GM23338 (cell line): ENCODE measurements around the gene SOX13.

Experiments used
- EZH2 ChIP-seq: fragments of 200-600 bp; sonication (generic); IDR thresholded peaks from one replicate; pipeline ENCODE4 v1.8.0; 2017; ENCODE audit warnings: antibody characterized with exemption, mild to moderate bottlenecking, low read depth; ENCODE audit not compliant: unreplicated experiment
- EZH2phosphoT487 ChIP-seq: fragments of 200-600 bp; sonication (generic); IDR thresholded peaks from one replicate; pipeline ENCODE4 v1.8.1; 2018; ENCODE audit warnings: antibody characterized with exemption; ENCODE audit not compliant: unreplicated experiment
- POLR2AphosphoS5 ChIP-seq: IDR thresholded peaks from 2 replicates; pipeline ENCODE4 v1.6.1; 2016; ENCODE audit warnings: antibody characterized with exemption, low read depth
- TF ChIP-seq, protein P1 (sequence below), 2 experiments: fragments of 200-600 bp in 1 of 2; sonication (generic) in 1 of 2; conservative IDR thresholded peaks; 2 replicates each; pipeline versions ENCODE4 v1.5.1 to v1.6.1; 2016 to 2017; ENCODE audit warnings: antibody characterized with exemption in 2 of 2, low read depth in 2 of 2, mild to moderate bottlenecking in 2 of 2, moderate library complexity in 1 of 2
- TF ChIP-seq, protein P2 (sequence below): IDR thresholded peaks from one replicate; pipeline ENCODE4 v1.6.1; 2018; ENCODE audit warnings: antibody characterized with exemption; ENCODE audit not compliant: unreplicated experiment

DNA sequence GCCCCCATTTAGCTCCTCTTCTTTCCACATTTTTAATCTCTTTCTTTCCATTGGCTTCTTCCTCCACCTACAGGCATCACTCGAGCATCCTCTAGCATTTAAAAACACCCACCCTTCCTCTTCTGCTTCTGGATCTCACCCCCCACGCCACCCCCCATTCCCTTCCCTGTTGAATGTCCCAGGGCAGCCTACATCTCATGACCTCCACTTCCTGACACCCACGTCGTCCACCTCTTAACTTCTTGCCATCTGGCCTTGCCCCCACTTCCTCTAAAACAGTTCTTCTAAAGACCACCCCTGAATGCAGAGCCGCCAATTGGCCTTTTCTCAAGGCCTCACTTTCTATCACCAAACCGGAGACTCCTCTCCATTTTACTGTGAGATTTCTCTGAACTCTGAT lies 85.0 kb downstream of the SOX13 start:
- TF ChIP-seq, protein P1, sequence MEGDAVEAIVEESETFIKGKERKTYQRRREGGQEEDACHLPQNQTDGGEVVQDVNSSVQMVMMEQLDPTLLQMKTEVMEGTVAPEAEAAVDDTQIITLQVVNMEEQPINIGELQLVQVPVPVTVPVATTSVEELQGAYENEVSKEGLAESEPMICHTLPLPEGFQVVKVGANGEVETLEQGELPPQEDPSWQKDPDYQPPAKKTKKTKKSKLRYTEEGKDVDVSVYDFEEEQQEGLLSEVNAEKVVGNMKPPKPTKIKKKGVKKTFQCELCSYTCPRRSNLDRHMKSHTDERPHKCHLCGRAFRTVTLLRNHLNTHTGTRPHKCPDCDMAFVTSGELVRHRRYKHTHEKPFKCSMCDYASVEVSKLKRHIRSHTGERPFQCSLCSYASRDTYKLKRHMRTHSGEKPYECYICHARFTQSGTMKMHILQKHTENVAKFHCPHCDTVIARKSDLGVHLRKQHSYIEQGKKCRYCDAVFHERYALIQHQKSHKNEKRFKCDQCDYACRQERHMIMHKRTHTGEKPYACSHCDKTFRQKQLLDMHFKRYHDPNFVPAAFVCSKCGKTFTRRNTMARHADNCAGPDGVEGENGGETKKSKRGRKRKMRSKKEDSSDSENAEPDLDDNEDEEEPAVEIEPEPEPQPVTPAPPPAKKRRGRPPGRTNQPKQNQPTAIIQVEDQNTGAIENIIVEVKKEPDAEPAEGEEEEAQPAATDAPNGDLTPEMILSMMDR (conservative IDR thresholded peaks at IDR 0.05; ENCODE audit: low read depth in 2 of 2) = 0 out of 4 replicates have a peak, but pooled peaks of 1 of the 2 experiments have one; percentile 9
- no peak for TF ChIP-seq EZH2
- no peak for TF ChIP-seq EZH2phosphoT487
- TF ChIP-seq, protein P2, sequence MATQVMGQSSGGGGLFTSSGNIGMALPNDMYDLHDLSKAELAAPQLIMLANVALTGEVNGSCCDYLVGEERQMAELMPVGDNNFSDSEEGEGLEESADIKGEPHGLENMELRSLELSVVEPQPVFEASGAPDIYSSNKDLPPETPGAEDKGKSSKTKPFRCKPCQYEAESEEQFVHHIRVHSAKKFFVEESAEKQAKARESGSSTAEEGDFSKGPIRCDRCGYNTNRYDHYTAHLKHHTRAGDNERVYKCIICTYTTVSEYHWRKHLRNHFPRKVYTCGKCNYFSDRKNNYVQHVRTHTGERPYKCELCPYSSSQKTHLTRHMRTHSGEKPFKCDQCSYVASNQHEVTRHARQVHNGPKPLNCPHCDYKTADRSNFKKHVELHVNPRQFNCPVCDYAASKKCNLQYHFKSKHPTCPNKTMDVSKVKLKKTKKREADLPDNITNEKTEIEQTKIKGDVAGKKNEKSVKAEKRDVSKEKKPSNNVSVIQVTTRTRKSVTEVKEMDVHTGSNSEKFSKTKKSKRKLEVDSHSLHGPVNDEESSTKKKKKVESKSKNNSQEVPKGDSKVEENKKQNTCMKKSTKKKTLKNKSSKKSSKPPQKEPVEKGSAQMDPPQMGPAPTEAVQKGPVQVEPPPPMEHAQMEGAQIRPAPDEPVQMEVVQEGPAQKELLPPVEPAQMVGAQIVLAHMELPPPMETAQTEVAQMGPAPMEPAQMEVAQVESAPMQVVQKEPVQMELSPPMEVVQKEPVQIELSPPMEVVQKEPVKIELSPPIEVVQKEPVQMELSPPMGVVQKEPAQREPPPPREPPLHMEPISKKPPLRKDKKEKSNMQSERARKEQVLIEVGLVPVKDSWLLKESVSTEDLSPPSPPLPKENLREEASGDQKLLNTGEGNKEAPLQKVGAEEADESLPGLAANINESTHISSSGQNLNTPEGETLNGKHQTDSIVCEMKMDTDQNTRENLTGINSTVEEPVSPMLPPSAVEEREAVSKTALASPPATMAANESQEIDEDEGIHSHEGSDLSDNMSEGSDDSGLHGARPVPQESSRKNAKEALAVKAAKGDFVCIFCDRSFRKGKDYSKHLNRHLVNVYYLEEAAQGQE = no peak
- no peak for TF ChIP-seq POLR2AphosphoS5
